Ishikawa (cell line): Measurements from ENCODE around the gene XRCC4.

Experiments used
- CEBPB ChIP-seq: IDR thresholded peaks from 2 replicates; pipeline ENCODE4 v1.6.1; 2012
- CREB1 ChIP-seq: IDR thresholded peaks from 2 replicates; pipeline ENCODE4 v1.6.1; 2012; ENCODE audit warnings: low read depth
- EGR1 ChIP-seq: IDR thresholded peaks from 2 replicates; pipeline ENCODE4 v1.6.1; 2012
- EP300 ChIP-seq: IDR thresholded peaks from 2 replicates; pipeline ENCODE4 v1.6.1; 2012; ENCODE audit warnings: borderline replicate concordance
- FOXM1 ChIP-seq: IDR thresholded peaks from 2 replicates; pipeline ENCODE4 v1.6.1; 2012; ENCODE audit warnings: low read depth, borderline replicate concordance
- MAX ChIP-seq: IDR thresholded peaks from 2 replicates; pipeline ENCODE4 v1.6.1; 2012
- NFIC ChIP-seq: IDR thresholded peaks from 2 replicates; pipeline ENCODE4 v1.6.1; 2012
- RAD21 ChIP-seq: IDR thresholded peaks from 2 replicates; pipeline ENCODE4 v1.6.1; 2012; ENCODE audit warnings: low read depth
- REST ChIP-seq: IDR thresholded peaks from 2 replicates; pipeline ENCODE4 v1.6.1; 2012; ENCODE audit warnings: low read depth, mild to moderate bottlenecking
- TAF1 ChIP-seq: IDR thresholded peaks from 2 replicates; pipeline ENCODE4 v1.6.1; 2012; ENCODE audit warnings: low read depth, mild to moderate bottlenecking
- TCF12 ChIP-seq: IDR thresholded peaks from 2 replicates; pipeline ENCODE4 v1.6.1; 2012; ENCODE audit warnings: low read depth
- TEAD4 ChIP-seq: IDR thresholded peaks from 2 replicates; pipeline ENCODE4 v1.6.1; 2012
- USF1 ChIP-seq: IDR thresholded peaks from 2 replicates; pipeline ENCODE4 v1.6.1; 2012
- YY1 ChIP-seq: IDR thresholded peaks from 2 replicates; pipeline ENCODE4 v1.6.1; 2012; ENCODE audit warnings: low read depth
- ZBTB7A ChIP-seq: IDR thresholded peaks from 2 replicates; pipeline ENCODE4 v1.6.1; 2012; ENCODE audit warnings: low read depth

The XRCC4 gene

DNA sequence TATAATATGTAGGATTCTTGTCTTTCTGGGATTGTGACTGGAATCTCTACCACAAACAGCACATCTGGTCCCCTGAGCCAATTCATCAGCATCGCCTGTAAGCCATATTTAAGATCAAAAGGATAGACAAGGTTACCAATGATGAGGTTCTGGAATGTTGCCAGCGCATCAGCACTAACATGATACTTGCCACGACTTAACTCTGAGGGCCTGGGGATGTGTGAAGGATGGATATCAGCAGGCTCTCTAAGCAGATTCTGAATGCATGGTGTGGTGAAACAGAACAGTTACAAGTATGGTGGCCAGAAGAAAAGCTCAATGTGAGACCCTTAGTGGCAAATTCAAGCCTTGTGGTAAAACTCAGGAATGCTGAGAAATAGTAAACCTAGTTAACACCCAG lies 143.0 kb downstream of the XRCC4 start:
- TF ChIP-seq TEAD4: no peak
- no peak for TF ChIP-seq CREB1
- no peak for TF ChIP-seq TAF1
- no peak for TF ChIP-seq NFIC
- no peak for TF ChIP-seq ZBTB7A
- TF ChIP-seq EP300: no peak
- TF ChIP-seq EGR1: no peak
- no peak for TF ChIP-seq USF1
- no peak for TF ChIP-seq MAX
- TF ChIP-seq YY1: no peak

GRCh38 chr5:83222906-83223305 lies 145.6 kb downstream of the XRCC4 start:
- TF ChIP-seq EGR1 (no peak), NFIC (no peak), RAD21 (no peak), ZBTB7A (no peak), TAF1 (no peak), CEBPB (no peak), TCF12 (no peak), REST (no peak), TEAD4 (no peak), CREB1 (no peak), FOXM1 (no peak), YY1 (no peak), MAX (no peak)

GRCh38 chr5:83227611-83228010 lies 150.3 kb downstream of the XRCC4 start:
- no peak for TF ChIP-seq FOXM1
- TF ChIP-seq ZBTB7A: no peak
- no peak for TF ChIP-seq MAX
- no peak for TF ChIP-seq USF1
- TF ChIP-seq YY1: no peak
- TF ChIP-seq EGR1: no peak
- no peak for TF ChIP-seq CEBPB
- TF ChIP-seq RAD21: no peak
- no peak for TF ChIP-seq TAF1
- no peak for TF ChIP-seq REST
- no peak for TF ChIP-seq TEAD4
- TF ChIP-seq CREB1: no peak
- no peak for TF ChIP-seq TCF12
- TF ChIP-seq EP300: no peak
- TF ChIP-seq NFIC: no peak

DNA sequence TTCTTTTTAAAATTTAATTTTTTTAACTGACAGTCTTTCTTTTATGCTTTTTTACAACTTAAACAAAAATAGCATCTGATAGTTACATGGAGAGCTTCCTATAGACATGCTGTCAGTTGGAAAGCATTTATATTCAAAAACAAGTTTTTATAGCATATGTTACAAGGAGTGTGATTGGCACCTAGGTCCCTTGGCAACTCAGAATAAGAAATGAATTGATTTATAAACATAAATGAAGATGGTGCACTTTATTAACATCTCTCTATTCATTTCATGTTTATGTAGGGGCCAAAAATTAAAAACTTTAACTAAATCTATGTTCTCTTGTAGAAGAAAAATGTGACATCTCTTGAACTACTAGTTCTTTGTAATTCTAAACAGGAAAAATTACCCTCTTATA lies 153.2 kb downstream of the XRCC4 start:
- no peak for TF ChIP-seq CEBPB
- TF ChIP-seq TEAD4: no peak
- TF ChIP-seq RAD21: no peak
- no peak for TF ChIP-seq NFIC
- no peak for TF ChIP-seq REST
- no peak for TF ChIP-seq EGR1
- no peak for TF ChIP-seq ZBTB7A
- TF ChIP-seq USF1: no peak
- no peak for TF ChIP-seq FOXM1
- no peak for TF ChIP-seq CREB1
- TF ChIP-seq EP300: no peak
- no peak for TF ChIP-seq YY1
- TF ChIP-seq MAX: no peak
- no peak for TF ChIP-seq TAF1
- TF ChIP-seq TCF12: no peak
